OCI-LY3 (cell line): ENCODE results near the gene CHRDL2.

Experiments
- CTCF ChIP-seq: fragments of 200-600, 300-600 bp; sonication (generic); IDR thresholded peaks from 2 replicates; pipeline ENCODE4 v1.5.1; 2014; ENCODE audit warnings: antibody characterized with exemption, low read length, low read depth
- EZH2phosphoT487 ChIP-seq: fragments of 200-600 bp; shearing (Covaris generic); IDR thresholded peaks from 2 replicates; pipeline ENCODE4 v1.6.1; 2018; ENCODE audit warnings: antibody characterized with exemption, mixed run types, low read depth

GRCh38 chr11:74681686-74682651 is 49.3 kb downstream of the CHRDL2 start:
- TF ChIP-seq CTCF (no peak), EZH2phosphoT487 (no peak)
